Activated naive CD4-positive, alpha-beta T cell treated with anti-CD3 and anti-CD28 coated beads, Interleukin-2, amount 10 ng/mL, durations not matched to agents 7 days and 5 days (primary cell): ENCODE measurements around the gene PSMA3.
A peak's percentile ranks its signal among the peaks of the same experiment; 100 is the strongest.

ENCODE experiments used
- CTCF ChIA-PET: fragments of 350-600 bp; sonication (Branson Sonifier 250); formaldehyde crosslinking; loops from one replicate; lab custom pipeline; 2021; ENCODE audit warnings: antibody characterized with exemption; lab: Charles Lee
- DNase-seq: peaks from one replicate; pipeline ENCODE4 v3.0.0-alpha.2; 2020
- H3K27ac Mint-ChIP-seq: one replicate; pipeline ENCODE4 v1.8.0; 2021; ENCODE audit warnings: mild to moderate bottlenecking, moderate library complexity, mixed read lengths
- H3K27me3 Mint-ChIP-seq: one replicate; pipeline ENCODE4 v1.8.0; 2021; ENCODE audit warnings: mild to moderate bottlenecking, mixed read lengths
- H3K36me3 Mint-ChIP-seq: one replicate; pipeline ENCODE4 v1.8.0; 2021; ENCODE audit warnings: mixed read lengths
- H3K4me1 Mint-ChIP-seq: one replicate; pipeline ENCODE4 v1.8.0; 2021; ENCODE audit warnings: mixed read lengths
- H3K4me3 Mint-ChIP-seq: one replicate; pipeline ENCODE4 v1.8.0; 2021; ENCODE audit warnings: mild to moderate bottlenecking, moderate library complexity, mixed read lengths
- H3K9me3 Mint-ChIP-seq: one replicate; pipeline ENCODE4 v1.8.0; 2021; ENCODE audit warnings: mixed read lengths

PSMA3 gene

DNA sequence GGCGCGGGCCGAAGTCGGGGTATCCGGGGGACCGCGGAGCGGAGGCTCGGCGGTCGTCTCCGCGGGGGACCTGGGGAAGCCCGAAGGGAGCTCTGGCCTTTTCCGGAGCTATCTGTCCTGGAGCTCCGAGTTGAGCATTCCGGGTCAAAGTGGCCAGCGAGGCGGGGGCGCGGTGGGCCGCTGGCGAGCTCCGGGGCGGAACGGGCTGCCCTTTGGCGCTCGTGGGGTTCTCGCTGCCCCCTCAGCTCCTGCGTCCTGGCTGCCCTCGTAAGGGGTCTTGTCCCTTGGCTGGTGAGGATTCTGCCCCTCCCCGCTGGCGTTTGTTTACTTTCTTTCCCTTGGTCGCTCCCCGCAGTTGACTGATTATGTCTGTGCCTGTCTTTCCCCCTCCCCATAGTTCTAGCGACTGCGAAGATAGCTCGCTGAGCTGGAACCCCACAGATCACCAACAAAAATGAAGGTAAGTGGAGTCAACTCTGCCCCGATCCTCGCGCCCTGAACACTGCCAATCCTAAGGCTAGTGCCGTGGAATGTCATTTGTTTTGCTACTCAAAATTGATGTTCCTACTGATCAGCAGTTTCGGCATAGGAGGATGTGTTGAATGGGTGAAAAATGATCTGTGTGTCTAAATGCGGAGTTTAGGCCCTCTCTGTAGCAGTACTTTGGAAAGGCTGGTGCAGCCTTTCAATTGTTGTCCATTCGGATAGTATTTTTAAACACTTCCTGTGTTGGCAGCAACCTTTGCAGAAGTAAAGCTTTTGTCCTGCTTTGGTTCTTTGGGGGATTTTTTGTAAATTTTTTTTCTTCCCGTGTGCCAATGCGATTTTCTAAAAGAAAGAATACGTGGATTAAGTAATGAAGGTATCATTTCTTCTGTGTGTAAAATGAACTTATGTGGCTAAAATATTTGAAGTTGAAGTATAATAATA is 55.0 kb downstream of the PSMA3 start:
- Mint-ChIP-seq H3K4me1 (peaks cover 45% of the 10 kb centered on the region), H3K27ac (peak overlapping the region; percentile 96), H3K27me3 (no peaks in the 10 kb centered on the region), H3K9me3 (no peaks in the 10 kb centered on the region), H3K4me3 (peak overlapping the region; percentile 93), H3K36me3 (peaks cover 28% of the 10 kb centered on the region)
- DNase-seq = no peak
- CTCF ChIA-PET = no interaction called here

GRCh38 chr14:58301416-58301815 is 56.8 kb downstream of the PSMA3 start:
- H3K9me3 Mint-ChIP-seq = no peaks in the 10 kb centered on the region
- H3K27ac Mint-ChIP-seq = no peak overlapping the region

GRCh38 chr14:58305730-58306129 is 61.1 kb downstream of the PSMA3 start:
- H3K36me3 Mint-ChIP-seq = peaks cover 39% of the 10 kb centered on the region
- CTCF ChIA-PET = no interaction called here
- no peak overlapping the region for H3K4me3 Mint-ChIP-seq
- no peak overlapping the region for H3K27ac Mint-ChIP-seq
- no peak for DNase-seq
- no peaks in the 10 kb centered on the region for H3K9me3 Mint-ChIP-seq
- H3K27me3 Mint-ChIP-seq = no peaks in the 10 kb centered on the region
- H3K4me1 Mint-ChIP-seq = peaks cover 15% of the 10 kb centered on the region

More at GRCh38 chr14:58301416-58301815, 56.8 kb downstream of the PSMA3 start:
- H3K4me1 Mint-ChIP-seq = peaks cover 30% of the 10 kb centered on the region
- H3K36me3 Mint-ChIP-seq = peaks cover 29% of the 10 kb centered on the region
- H3K27me3 Mint-ChIP-seq = no peaks in the 10 kb centered on the region
- DNase-seq = no peak
- CTCF ChIA-PET = no interaction called here
- H3K4me3 Mint-ChIP-seq = no peak overlapping the region

DNA sequence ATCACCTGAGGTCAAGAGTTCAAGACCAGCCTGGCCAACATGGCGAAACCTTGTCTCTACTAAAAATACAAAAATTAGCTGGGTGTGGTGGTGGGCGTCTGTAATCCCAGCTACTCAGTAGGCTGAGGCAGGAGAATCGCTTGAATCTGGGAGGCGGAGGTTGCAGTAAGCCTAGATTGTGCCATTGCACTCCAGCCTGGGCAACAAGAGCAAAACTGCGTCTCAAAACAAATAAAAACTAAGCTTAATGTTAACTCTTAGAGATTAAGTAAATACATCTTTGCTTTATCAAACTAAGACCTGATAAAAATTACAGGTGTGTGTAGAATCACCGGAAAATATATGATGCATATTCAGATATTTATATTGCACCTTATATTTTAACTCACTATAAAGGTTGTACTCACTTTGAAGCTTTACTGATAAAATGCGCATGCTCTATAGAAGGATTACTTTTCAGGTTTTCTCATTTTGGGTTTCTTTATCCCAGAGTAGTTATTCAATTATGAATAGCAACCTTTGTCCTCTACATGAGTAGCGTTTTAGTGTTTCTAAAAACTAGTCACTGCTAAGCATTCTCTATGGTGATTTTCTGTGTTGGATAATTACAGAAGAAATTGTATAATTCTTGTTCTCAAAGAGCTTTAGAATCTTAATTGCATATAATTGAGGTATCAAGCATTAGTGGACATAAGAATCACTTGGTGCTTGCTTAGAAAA is 63.1 kb downstream of the PSMA3 start:
- no peak for DNase-seq
- no peak overlapping the region for H3K4me3 Mint-ChIP-seq
- no peak overlapping the region for H3K27ac Mint-ChIP-seq

DNA sequence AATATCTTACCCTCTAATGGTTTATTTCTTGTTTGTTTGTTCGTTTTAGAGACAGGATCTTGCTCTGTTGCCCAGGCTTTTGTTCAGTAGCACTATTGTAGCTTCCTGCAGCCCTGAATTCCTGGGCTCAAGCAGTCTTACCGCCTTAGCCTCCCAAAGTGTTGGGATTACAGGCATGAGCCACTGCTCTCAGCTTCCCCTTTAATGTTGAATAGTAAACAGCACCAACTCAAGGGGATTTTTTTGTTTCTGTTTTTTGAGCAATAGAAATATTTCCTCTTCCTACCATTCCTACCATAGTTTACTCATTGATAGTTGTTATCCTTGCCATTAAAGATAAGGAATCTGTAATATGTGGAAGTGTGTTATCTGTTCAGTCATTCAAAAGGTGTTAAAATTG is 64.4 kb downstream of the PSMA3 start:
- Mint-ChIP-seq H3K27ac (no peak overlapping the region), H3K9me3 (no peaks in the 10 kb centered on the region), H3K27me3 (no peaks in the 10 kb centered on the region), H3K4me1 (no peaks in the 10 kb centered on the region), H3K36me3 (peaks cover 31% of the 10 kb centered on the region), H3K4me3 (no peak overlapping the region)
- CTCF ChIA-PET = no interaction called here
- DNase-seq = no peak

More for the DNA sequence above, 63.1 kb downstream of the PSMA3 start:
- H3K9me3 Mint-ChIP-seq = no peaks in the 10 kb centered on the region
- CTCF ChIA-PET = no interaction called here
- peaks cover 31% of the 10 kb centered on the region for H3K36me3 Mint-ChIP-seq
- H3K4me1 Mint-ChIP-seq = peaks cover 6% of the 10 kb centered on the region
- H3K27me3 Mint-ChIP-seq = no peaks in the 10 kb centered on the region

DNA sequence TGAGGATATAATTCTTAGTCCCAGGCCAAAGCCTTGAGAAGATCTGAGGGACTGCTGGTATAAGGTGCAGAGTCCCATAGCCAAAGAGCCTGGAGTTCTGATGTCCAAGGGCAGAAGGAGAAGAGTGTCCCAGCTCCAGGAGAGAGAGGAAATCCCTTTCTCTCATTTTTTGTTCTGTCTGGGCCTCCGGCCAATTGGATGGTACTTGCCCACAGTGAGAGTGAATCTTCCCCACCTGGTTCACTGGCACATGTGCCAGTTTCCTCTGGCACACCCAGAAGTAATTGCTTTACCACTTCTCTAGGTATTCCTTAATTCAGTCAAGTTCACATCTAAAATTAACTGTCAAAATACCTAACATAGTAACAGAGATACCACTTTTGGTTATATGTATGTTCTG is 69.1 kb downstream of the PSMA3 start:
- Mint-ChIP-seq H3K36me3 (peaks cover 26% of the 10 kb centered on the region), H3K27ac (no peak overlapping the region), H3K4me1 (no peaks in the 10 kb centered on the region), H3K27me3 (no peaks in the 10 kb centered on the region), H3K9me3 (no peaks in the 10 kb centered on the region), H3K4me3 (no peak overlapping the region)
- CTCF ChIA-PET = no interaction called here
- DNase-seq = no peak

- Mint-ChIP-seq H3K9me3 (no peaks in the 10 kb centered on the region), H3K36me3 (peaks cover 29% of the 10 kb centered on the region), H3K27me3 (no peaks in the 10 kb centered on the region), H3K27ac (no peak overlapping the region), H3K4me3 (no peak overlapping the region), H3K4me1 (no peaks in the 10 kb centered on the region)
- CTCF ChIA-PET = no interaction called here
- no peak for DNase-seq
Measured at GRCh38 chr14:58315606-58316005, 71.0 kb downstream of the PSMA3 start.
